Gastrocnemius medialis (tissue), 4 donors: ENCODE data around the gene BMP2K.

Experiments
- POLR2A ChIP-seq, 2 donors: fragments of 450-650 bp; IDR thresholded peaks; one replicate each; pipeline ENCODE4 v1.6.1; 2017; ENCODE audit warnings: antibody characterized with exemption in 2 of 2, mild to moderate bottlenecking in 2 of 2, moderate library complexity in 2 of 2
- TF ChIP-seq, protein P1 (sequence below), 5 experiments: fragments of 450-650 bp in 3 of 5; fragments of 200-600 bp in 2 of 5; sonication (generic) in 2 of 5; IDR thresholded peaks in 4 of 5; conservative IDR thresholded peaks in 1 of 5; 1 replicate in 4 of 5; 2 replicates in 1 of 5; pipeline ENCODE4 v1.5.1; 2016 to 2019; ENCODE audit warnings: antibody characterized with exemption in 5 of 5, mild to moderate bottlenecking in 3 of 5, moderate library complexity in 3 of 5

DNA sequence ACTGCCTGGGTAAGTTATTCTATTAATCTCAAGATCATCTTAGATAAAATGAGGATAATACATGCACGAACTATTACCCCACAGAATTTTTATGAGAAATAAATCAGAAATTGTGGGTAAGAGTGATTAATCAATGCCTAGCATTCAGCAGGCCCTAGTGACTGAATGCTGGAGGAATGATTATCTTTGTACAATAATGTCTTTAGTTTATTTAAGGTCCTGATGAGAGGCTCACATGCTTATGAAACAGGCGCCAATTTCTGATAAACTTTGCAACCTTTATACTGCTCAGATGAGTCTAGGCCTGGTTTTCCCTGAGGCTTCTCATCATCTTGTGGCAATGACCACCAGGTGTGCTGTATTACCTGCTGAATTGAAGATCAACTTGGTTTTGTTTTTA is 27.8 kb upstream of the BMP2K start:
- TF ChIP-seq, protein P1, sequence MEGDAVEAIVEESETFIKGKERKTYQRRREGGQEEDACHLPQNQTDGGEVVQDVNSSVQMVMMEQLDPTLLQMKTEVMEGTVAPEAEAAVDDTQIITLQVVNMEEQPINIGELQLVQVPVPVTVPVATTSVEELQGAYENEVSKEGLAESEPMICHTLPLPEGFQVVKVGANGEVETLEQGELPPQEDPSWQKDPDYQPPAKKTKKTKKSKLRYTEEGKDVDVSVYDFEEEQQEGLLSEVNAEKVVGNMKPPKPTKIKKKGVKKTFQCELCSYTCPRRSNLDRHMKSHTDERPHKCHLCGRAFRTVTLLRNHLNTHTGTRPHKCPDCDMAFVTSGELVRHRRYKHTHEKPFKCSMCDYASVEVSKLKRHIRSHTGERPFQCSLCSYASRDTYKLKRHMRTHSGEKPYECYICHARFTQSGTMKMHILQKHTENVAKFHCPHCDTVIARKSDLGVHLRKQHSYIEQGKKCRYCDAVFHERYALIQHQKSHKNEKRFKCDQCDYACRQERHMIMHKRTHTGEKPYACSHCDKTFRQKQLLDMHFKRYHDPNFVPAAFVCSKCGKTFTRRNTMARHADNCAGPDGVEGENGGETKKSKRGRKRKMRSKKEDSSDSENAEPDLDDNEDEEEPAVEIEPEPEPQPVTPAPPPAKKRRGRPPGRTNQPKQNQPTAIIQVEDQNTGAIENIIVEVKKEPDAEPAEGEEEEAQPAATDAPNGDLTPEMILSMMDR (IDR thresholded peaks at IDR 0.05 in 4 of 5, conservative IDR thresholded peaks at IDR 0.05 in 1 of 5), result no peak
- no peak for TF ChIP-seq POLR2A (IDR thresholded peaks at IDR 0.05)
